ENCODE results near the gene KATNA1.
A peak's percentile ranks its signal among the peaks of the same experiment; 100 is the strongest.

KATNA1 gene

DNA sequence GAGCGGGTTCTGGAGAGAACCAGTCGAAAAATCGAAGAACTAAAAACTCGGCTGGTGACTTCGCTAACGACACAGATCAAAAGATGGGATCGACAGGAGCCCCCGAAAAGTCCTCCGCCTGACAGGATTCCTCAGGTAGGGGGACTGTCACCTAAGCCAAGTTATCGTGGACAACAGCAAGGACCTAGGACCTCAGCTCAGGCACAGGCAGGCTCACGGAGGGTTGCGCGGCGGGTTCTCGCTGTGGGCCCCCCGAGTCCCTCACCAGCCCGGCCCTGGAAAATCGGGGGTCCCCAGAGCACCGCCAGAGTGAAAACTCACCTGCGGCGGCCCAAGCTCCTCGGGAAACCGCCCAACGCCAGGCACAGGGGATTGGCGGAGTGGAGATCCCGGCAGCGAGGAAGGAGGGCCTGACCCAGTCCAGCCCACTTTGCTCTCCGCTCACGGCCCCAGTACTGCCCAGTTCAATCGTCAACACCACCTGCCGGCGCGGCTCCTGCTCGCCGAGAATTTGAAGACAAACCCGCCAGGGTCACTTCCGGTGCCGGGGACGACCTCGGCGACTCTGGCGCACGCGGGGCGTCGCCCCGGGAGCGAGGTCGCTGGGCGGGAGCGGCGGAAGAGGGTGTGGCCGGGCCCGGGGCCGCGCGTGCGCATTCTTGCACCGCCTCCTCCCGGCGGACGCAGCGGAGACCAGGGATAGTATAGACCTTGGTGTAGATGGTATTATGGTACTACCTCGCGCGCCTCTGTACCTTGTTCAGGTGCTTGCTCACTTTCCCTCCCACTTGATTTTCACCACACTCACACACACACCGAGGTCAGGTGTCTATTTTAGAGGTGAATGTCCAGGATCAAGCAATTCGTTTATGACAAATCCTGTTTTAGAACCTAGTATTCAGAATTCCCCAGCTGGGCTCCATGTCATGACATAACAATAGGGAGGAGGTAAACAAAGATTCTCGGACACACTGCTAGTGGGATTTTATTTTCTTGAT, at the start of gene KATNA1:
TSS of gene KATNA1 (minus strand) at position 567 of the 998 bp plus-strand sequence. CDS start 10,167 bp downstream, outside the sequence.
- TF ChIP-seq, protein P1, sequence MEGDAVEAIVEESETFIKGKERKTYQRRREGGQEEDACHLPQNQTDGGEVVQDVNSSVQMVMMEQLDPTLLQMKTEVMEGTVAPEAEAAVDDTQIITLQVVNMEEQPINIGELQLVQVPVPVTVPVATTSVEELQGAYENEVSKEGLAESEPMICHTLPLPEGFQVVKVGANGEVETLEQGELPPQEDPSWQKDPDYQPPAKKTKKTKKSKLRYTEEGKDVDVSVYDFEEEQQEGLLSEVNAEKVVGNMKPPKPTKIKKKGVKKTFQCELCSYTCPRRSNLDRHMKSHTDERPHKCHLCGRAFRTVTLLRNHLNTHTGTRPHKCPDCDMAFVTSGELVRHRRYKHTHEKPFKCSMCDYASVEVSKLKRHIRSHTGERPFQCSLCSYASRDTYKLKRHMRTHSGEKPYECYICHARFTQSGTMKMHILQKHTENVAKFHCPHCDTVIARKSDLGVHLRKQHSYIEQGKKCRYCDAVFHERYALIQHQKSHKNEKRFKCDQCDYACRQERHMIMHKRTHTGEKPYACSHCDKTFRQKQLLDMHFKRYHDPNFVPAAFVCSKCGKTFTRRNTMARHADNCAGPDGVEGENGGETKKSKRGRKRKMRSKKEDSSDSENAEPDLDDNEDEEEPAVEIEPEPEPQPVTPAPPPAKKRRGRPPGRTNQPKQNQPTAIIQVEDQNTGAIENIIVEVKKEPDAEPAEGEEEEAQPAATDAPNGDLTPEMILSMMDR (IDR thresholded peaks at IDR 0.05; ENCODE audit: control insufficient read depth, extremely low read depth, insufficient read depth): no peak
- DNase-seq (ENCODE audit: low read depth): peak; percentile 82
- peak within 1 kb of the TSS; percentile 91 for H3K4me3 ChIP-seq (ENCODE audit: low read depth, low read length)

DNA sequence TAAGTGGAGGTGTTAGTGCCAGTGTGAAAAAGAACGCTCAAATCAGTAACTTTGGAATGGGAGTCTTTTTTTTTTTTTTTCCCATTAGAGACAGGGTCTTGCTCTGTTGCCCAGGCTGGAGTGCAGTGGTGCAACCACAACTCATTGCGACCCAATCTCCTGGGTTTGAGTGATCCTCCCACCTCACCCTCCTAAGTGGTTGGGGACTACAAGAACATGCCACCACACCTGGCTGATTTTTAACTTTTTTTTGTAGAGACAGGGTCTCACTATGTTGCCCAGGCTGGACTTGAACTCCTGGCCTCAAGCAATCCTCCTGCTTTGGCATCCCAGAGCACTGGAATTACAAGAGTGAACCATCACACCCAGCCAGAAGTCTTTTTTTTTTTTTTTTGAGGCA, 49.7 kb upstream of the KATNA1 start:
- TF ChIP-seq, protein P1 (IDR thresholded peaks at IDR 0.05; ENCODE audit: control insufficient read depth, extremely low read depth, insufficient read depth): no peak
- no peak overlapping the region for H3K4me3 ChIP-seq (ENCODE audit: low read depth, low read length)
- DNase-seq (ENCODE audit: low read depth): no peak

DNA sequence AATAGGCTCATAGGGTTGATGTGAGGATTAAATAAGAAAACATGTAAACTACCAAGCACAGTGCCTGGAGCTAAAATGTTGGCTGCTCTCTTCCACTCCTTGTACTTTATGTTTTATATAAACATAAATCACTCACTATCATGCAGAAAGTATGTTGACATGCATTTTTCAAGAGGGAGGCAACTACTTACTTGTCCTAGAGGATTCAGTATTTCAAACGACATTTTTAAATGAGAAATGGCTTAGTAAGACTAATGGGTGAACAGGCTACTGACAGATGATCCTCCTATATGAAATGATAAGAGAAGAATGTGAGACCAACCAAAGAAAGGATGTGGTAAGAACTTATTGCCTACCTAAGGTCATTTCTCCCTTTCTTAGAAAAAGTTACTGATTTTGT, 48.4 kb upstream of the KATNA1 start:
- no peak overlapping the region for H3K4me3 ChIP-seq (ENCODE audit: low read depth, low read length)
- TF ChIP-seq, protein P1 (IDR thresholded peaks at IDR 0.05; ENCODE audit: control insufficient read depth, extremely low read depth, insufficient read depth): no peak
- no peak for DNase-seq (ENCODE audit: low read depth)

DNA sequence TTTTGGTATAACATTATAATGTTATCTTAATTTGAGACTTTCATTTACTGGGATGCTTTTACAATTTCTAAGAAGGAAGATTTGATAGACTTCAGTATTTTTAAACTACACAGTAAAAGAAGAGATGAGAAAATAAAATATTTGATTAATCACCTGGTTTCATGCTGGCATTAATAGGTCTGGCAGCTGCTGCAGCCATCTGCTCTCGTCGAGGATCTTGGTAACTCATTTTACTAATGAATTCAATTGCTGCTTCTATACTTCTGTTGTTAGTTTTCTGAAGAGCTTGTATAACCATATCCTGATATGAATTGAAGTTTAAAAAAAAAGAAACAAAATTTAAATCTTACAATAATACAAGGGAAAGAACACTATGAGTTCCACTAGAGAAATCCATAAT, 46.4 kb upstream of the KATNA1 start:
- TF ChIP-seq, protein P1 (IDR thresholded peaks at IDR 0.05; ENCODE audit: control insufficient read depth, extremely low read depth, insufficient read depth): no peak
- no peak overlapping the region for H3K4me3 ChIP-seq (ENCODE audit: low read depth, low read length)
- DNase-seq (ENCODE audit: low read depth): no peak

DNA sequence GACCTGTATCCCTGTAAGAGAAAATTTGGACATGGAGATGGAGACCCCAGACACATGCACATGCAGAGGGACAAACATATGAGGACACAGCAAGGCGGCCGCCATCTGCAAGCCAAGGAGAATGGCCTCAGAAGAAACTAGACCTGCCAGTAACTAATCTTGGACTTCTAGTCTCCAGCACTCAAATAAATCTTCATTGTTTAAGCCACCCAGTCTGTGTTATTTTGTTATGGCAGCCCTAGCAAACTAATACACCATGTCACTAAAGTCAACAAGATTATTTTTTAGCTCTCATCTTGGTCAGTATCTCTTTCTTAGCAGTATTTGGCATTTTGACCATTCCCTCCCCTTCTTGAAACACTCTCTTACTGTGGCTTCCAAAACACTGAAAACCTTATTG, 42.7 kb upstream of the KATNA1 start:
- no peak for DNase-seq (ENCODE audit: low read depth)
- TF ChIP-seq, protein P1 (IDR thresholded peaks at IDR 0.05; ENCODE audit: control insufficient read depth, extremely low read depth, insufficient read depth): no peak
- H3K4me3 ChIP-seq (ENCODE audit: low read depth, low read length): no peak overlapping the region

DNA sequence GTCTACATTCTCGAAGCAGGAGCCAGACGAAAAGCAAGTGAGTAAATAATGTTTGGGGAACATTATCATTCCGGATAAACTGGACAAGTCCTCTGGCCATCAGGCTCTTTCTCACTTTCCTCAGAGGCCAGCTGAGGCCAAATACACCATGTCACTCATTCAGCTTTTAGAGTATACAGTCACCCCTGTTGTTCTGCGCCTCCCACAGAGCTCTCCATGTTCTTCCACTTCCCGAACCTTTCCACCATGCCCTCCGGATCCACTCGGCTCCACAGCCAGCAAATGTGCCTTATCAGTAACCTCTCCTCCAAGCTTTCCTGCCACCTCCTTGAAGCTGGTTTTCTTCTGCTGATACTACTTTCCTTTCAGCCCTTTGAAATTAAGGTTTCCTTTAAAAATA, 37.7 kb upstream of the KATNA1 start:
- no peak overlapping the region for H3K4me3 ChIP-seq (ENCODE audit: low read depth, low read length)
- DNase-seq (ENCODE audit: low read depth): no peak
- TF ChIP-seq, protein P1 (IDR thresholded peaks at IDR 0.05; ENCODE audit: control insufficient read depth, extremely low read depth, insufficient read depth): no peak

Data from LNCaP clone FGC (cell line).